Neuronal stem cell (in vitro differentiated cells): ENCODE results near the gene SIGLEC7.
A peak's percentile ranks its signal among the peaks of the same experiment; 100 is the strongest.

ENCODE experiments used
- DNase-seq: peaks from one replicate; pipeline ENCODE4 v3.0.0-alpha.2; 2013; ENCODE audit warnings: low spot score
- H2AFZ ChIP-seq: one replicate; pipeline ENCODE4 v1.6.1; 2013; ENCODE audit warnings: mild to moderate bottlenecking, low read length, inconsistent platforms
- H2AK5ac ChIP-seq: 2 replicates; pipeline ENCODE4 v1.6.1; 2013; ENCODE audit warnings: low read depth, mild to moderate bottlenecking, inconsistent platforms, low read length, moderate library complexity, mixed read lengths
- H2BK120ac ChIP-seq: 2 replicates; pipeline ENCODE4 v1.6.1; 2013; ENCODE audit warnings: low read depth, mild to moderate bottlenecking, inconsistent platforms, low read length, moderate library complexity, mixed read lengths
- H2BK12ac ChIP-seq: one replicate; pipeline ENCODE4 v1.6.1; 2013; ENCODE audit warnings: low read length, inconsistent platforms
- H2BK15ac ChIP-seq: 2 replicates; pipeline ENCODE4 v1.6.1; 2013; ENCODE audit warnings: mild to moderate bottlenecking, low read length, inconsistent platforms, mixed read lengths
- H2BK5ac ChIP-seq: one replicate; pipeline ENCODE4 v1.6.1; 2013; ENCODE audit warnings: inconsistent platforms, mild to moderate bottlenecking, low read length, moderate library complexity
- H3K14ac ChIP-seq: one replicate; pipeline ENCODE4 v1.6.1; 2013; ENCODE audit warnings: low read length, inconsistent platforms
- H3K18ac ChIP-seq: 2 replicates; pipeline ENCODE4 v1.6.1; 2013; ENCODE audit warnings: low read length, inconsistent platforms
- H3K23ac ChIP-seq: 2 replicates; pipeline ENCODE4 v1.6.1; 2013; ENCODE audit warnings: low read depth, mild to moderate bottlenecking, mixed read lengths, low read length, inconsistent platforms; ENCODE audit not compliant: poor library complexity
- H3K27ac ChIP-seq: replicated peaks from 3 replicates; pipeline ENCODE4 v1.5.1; 2013; ENCODE audit warnings: low read length, inconsistent platforms
- H3K27me3 ChIP-seq, 3 experiments: 2 replicates each; pipeline ENCODE4 v1.6.1; 2013; ENCODE audit warnings: low read length in 3 of 3, mild to moderate bottlenecking in 2 of 3, inconsistent platforms in 1 of 3, low read depth in 1 of 3, mixed read lengths in 1 of 3, moderate library complexity in 1 of 3; ENCODE audit not compliant: control insufficient read depth in 3 of 3, insufficient read depth in 3 of 3
- H3K36me3 ChIP-seq, 2 donors: replicated peaks in 1 of 2; 2 replicates each; pipeline ENCODE4 v1.6.1; 2013; ENCODE audit warnings: low read length in 2 of 2; ENCODE audit not compliant: control insufficient read depth in 2 of 2, insufficient read depth in 2 of 2
- H3K4ac ChIP-seq: 2 replicates; pipeline ENCODE4 v1.6.1; 2013; ENCODE audit warnings: inconsistent platforms, mild to moderate bottlenecking, low read length, moderate library complexity
- H3K4me1 ChIP-seq, 2 donors: 1 replicate in 1 of 2; 2 replicates in 1 of 2; pipeline ENCODE4 v1.6.1; 2013; ENCODE audit warnings: low read length in 2 of 2, low read depth in 1 of 2; ENCODE audit not compliant: control insufficient read depth in 2 of 2, insufficient read depth in 1 of 2
- H3K4me2 ChIP-seq: one replicate; pipeline ENCODE4 v1.6.1; 2013; ENCODE audit warnings: mild to moderate bottlenecking, low read length, inconsistent platforms; ENCODE audit not compliant: insufficient read depth, poor library complexity, severe bottlenecking
- H3K4me3 ChIP-seq, 2 donors: 2 replicates each; pipeline ENCODE4 v1.5.1; 2013; ENCODE audit warnings: low read length in 2 of 2, mild to moderate bottlenecking in 2 of 2, inconsistent platforms in 1 of 2, moderate library complexity in 1 of 2
- H3K79me1 ChIP-seq: one replicate; pipeline ENCODE4 v1.6.1; 2013; ENCODE audit warnings: low read depth, mild to moderate bottlenecking, inconsistent platforms, low read length, moderate library complexity
- H3K9ac ChIP-seq: one replicate; pipeline ENCODE4 v1.6.1; 2013; ENCODE audit warnings: mild to moderate bottlenecking, low read depth, low read length, inconsistent platforms; ENCODE audit not compliant: poor library complexity
- H3K9me3 ChIP-seq, 2 donors: replicated peaks in 1 of 2; 2 replicates each; pipeline versions ENCODE3 to v1.6.1; 2013; ENCODE audit warnings: low read length in 2 of 2, mild to moderate bottlenecking in 2 of 2, inconsistent platforms in 1 of 2, low read depth in 1 of 2, mixed read lengths in 1 of 2, moderate library complexity in 1 of 2; ENCODE audit not compliant: control insufficient read depth in 2 of 2, insufficient read depth in 1 of 2
- H4K8ac ChIP-seq: one replicate; pipeline ENCODE4 v1.6.1; 2013; ENCODE audit warnings: low read depth, mild to moderate bottlenecking, inconsistent platforms, low read length, moderate library complexity
- H4K91ac ChIP-seq: one replicate; pipeline ENCODE4 v1.6.1; 2013; ENCODE audit warnings: low read length, low read depth, mild to moderate bottlenecking, inconsistent platforms; ENCODE audit not compliant: poor library complexity
- WGBS, 2 donors: extraction: QIAGEN DNeasy Blood & Tissue Kit; methylation state at CpG; one replicate each; pipeline ENCODE4 v1.1.7; 2013; ENCODE audit warnings: missing lambda C conversion rate in 2 of 2, mixed read lengths in 1 of 2; ENCODE audit not compliant: insufficient read length in 2 of 2, insufficient replicate concordance in 1 of 2; ENCODE audit errors: extremely low coverage in 2 of 2; 5-methylcytosine and 5-hydroxymethylcytosine counted together

The SIGLEC7 gene

DNA sequence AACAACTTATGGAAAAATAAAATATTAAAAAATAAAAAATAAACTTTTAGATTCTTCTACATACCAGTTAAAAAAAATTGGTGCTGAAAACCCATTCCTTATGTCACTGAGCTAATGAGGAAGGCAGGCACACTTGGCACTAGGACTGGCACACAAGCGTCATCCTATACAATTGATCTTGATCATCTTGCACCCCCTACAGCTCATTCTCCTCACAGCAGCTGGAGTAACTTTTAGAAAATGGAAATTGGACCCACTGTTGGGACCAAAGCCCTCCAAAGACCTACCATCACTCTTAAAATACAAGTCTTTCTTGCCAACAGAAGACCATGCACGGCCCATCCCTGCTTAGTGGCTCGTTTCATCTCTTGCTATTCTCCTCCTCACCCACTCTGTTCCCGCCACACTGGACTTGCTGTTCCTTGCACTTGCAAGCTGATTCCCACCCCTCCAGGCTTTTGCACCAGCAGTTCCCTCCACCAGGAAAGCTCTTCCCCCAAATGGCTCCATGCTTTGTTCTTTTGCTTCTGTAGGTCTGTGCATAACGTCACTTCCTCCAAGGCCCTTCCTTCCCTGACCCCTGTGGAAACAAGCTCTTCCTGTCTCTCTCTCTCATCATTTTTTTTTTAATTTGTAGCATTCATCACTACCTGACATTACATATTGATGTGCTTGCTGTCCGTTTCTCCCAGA is 45.5 kb upstream of the SIGLEC7 start:
- H3K18ac ChIP-seq: no peak overlapping the region
- H3K4me3 ChIP-seq: no peak overlapping the region
- H3K79me1 ChIP-seq: no peaks in the 10 kb centered on the region
- no peak overlapping the region for H3K4ac ChIP-seq
- H3K4me1 ChIP-seq: no peaks in the 10 kb centered on the region
- H2BK12ac ChIP-seq: no peak overlapping the region
- no peak overlapping the region for H4K8ac ChIP-seq
- H2BK5ac ChIP-seq: no peak overlapping the region
- no peak overlapping the region for H3K23ac ChIP-seq
- WGBS, 2 donors: no CpG with 5 or more reads among the region's 6 CpGs
- DNase-seq: no peak
- H3K27ac ChIP-seq: no peak overlapping the region
- peaks cover 2 to 27% of the 10 kb centered on the region in 2 donors for H3K36me3 ChIP-seq
- H2BK120ac ChIP-seq: no peak overlapping the region
- no peak overlapping the region for H3K9ac ChIP-seq
- H3K4me2 ChIP-seq: no peak overlapping the region
- H3K9me3 ChIP-seq: no peaks in the 10 kb centered on the region
- H3K14ac ChIP-seq: no peak overlapping the region
- no peak overlapping the region for H2AFZ ChIP-seq
- H3K27me3 ChIP-seq: peaks cover 0 to 3% (median 0%) of the 10 kb centered on the region in 3 experiments
- no peak overlapping the region for H2BK15ac ChIP-seq
- H2AK5ac ChIP-seq: no peak overlapping the region
- no peak overlapping the region for H4K91ac ChIP-seq

DNA sequence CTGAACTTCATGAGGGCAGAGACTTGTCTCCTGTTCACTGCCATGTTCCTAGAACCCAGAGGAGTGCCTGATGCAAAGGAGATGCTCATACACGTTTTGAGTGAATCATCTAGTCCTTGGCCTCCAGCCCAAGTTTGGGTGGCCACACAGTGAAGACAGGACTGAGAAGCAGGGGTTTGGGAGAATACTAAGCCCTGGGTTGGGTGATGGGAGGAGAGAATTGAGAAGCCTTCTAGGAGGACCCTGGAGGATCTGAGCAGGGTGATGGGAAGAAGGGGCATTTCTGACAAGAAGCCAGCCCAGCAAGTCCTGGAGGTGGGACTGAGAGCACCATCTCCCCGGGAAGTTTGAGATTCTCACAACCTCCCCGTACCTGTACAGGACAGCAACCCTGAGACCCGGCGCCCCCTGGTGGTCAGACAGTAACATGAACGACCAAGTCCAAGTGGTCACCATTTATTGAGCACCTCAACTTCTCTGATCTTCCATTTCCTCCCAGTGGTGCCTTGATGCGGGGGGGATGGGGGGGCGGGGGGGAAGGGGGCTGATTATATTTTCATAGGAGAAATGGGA is 44.8 kb upstream of the SIGLEC7 start:
- Histone ChIP-seq H3K27ac (no peak overlapping the region), H3K4ac (no peak overlapping the region), H3K4me2 (no peak overlapping the region), H3K23ac (no peak overlapping the region), H3K27me3 (peaks cover 0 to under 1% (median 0%) of the 10 kb centered on the region in 3 experiments), H2BK12ac (no peak overlapping the region), H3K79me1 (no peaks in the 10 kb centered on the region), H3K9me3 (no peaks in the 10 kb centered on the region), H4K8ac (no peak overlapping the region), H2BK120ac (no peak overlapping the region), H2BK15ac (no peak overlapping the region), H3K18ac (no peak overlapping the region), H2BK5ac (no peak overlapping the region), H4K91ac (no peak overlapping the region), H2AK5ac (no peak overlapping the region), H3K4me3 (no peak overlapping the region), H3K14ac (no peak overlapping the region), H2AFZ (no peak overlapping the region), H3K9ac (no peak overlapping the region), H3K4me1 (no peaks in the 10 kb centered on the region), H3K36me3 (peaks cover 2 to 29% of the 10 kb centered on the region in 2 donors)
- DNase-seq: peak; percentile 42
- WGBS, 2 donors: no CpG with 5 or more reads among the region's 8 CpGs

GRCh38 chr19:51097796-51098195 is 44.3 kb upstream of the SIGLEC7 start:
- H2BK15ac ChIP-seq: no peak overlapping the region
- no peak overlapping the region for H4K91ac ChIP-seq
- H3K27ac ChIP-seq: no peak overlapping the region
- H2BK5ac ChIP-seq: no peak overlapping the region
- H3K9me3 ChIP-seq: no peaks in the 10 kb centered on the region
- no peaks in the 10 kb centered on the region for H3K27me3 ChIP-seq
- H3K4me3 ChIP-seq: peak overlapping the region in 1 of 2 donors; percentile 66
- no CpG with 5 or more reads among the region's 20 CpGs for WGBS, 2 donors
- H3K23ac ChIP-seq: no peak overlapping the region
- no peak overlapping the region for H3K4ac ChIP-seq
- no peak overlapping the region for H4K8ac ChIP-seq
- no peak overlapping the region for H3K18ac ChIP-seq
- H3K4me2 ChIP-seq: no peak overlapping the region
- DNase-seq: no peak
- H2BK12ac ChIP-seq: no peak overlapping the region
- no peak overlapping the region for H3K9ac ChIP-seq
- no peaks in the 10 kb centered on the region for H3K79me1 ChIP-seq
- peaks cover 6 to 34% of the 10 kb centered on the region in 2 donors for H3K36me3 ChIP-seq
- H2AFZ ChIP-seq: no peak overlapping the region
- H2BK120ac ChIP-seq: no peak overlapping the region
- H3K4me1 ChIP-seq: no peaks in the 10 kb centered on the region
- no peak overlapping the region for H2AK5ac ChIP-seq
- no peak overlapping the region for H3K14ac ChIP-seq

GRCh38 chr19:51098365-51099046 is 43.6 kb upstream of the SIGLEC7 start:
- Histone ChIP-seq H3K23ac (no peak overlapping the region), H3K14ac (no peak overlapping the region), H3K36me3 (peaks cover 6 to 39% of the 10 kb centered on the region in 2 donors), H2AK5ac (no peak overlapping the region), H4K91ac (no peak overlapping the region), H3K79me1 (no peaks in the 10 kb centered on the region), H2BK120ac (no peak overlapping the region), H3K9ac (no peak overlapping the region), H3K27me3 (no peaks in the 10 kb centered on the region), H4K8ac (no peak overlapping the region), H3K18ac (no peak overlapping the region), H2BK5ac (no peak overlapping the region), H3K27ac (no peak overlapping the region), H3K4me2 (no peak overlapping the region), H2BK15ac (no peak overlapping the region), H3K4me3 (no peak overlapping the region), H2BK12ac (no peak overlapping the region), H3K9me3 (no peaks in the 10 kb centered on the region), H3K4me1 (no peaks in the 10 kb centered on the region), H2AFZ (no peak overlapping the region), H3K4ac (no peak overlapping the region)
- WGBS, 2 donors: no CpG with 5 or more reads among the region's 78 CpGs
- DNase-seq: no peak
